HEK293T (cell line): ENCODE results near the gene ITPA.
A peak's percentile ranks its signal among the peaks of the same experiment; 100 is the strongest.

Experiments
- ARNT ChIP-seq: fragments of 450-650 bp; IDR thresholded peaks from 2 replicates; pipeline ENCODE4 v1.6.1; 2017; ENCODE audit warnings: mild to moderate bottlenecking
- BHLHE40 ChIP-seq: fragments of 450-650 bp; IDR thresholded peaks from 2 replicates; pipeline ENCODE4 v1.6.1; 2016; ENCODE audit warnings: mild to moderate bottlenecking, moderate library complexity, borderline replicate concordance
- CTBP1 ChIP-seq: fragments of 450-650 bp; IDR thresholded peaks from 2 replicates; pipeline ENCODE4 v1.6.1; 2016; ENCODE audit warnings: borderline replicate concordance
- FOXK2 ChIP-seq: fragments of 450-650 bp; IDR thresholded peaks from 2 replicates; pipeline ENCODE4 v1.6.1; 2016; ENCODE audit warnings: mild to moderate bottlenecking
- FOXM1 ChIP-seq: fragments of 450-650 bp; IDR thresholded peaks from 2 replicates; pipeline ENCODE4 v1.6.1; 2017; ENCODE audit warnings: mild to moderate bottlenecking, borderline replicate concordance
- HDGF ChIP-seq: fragments of 450-650 bp; IDR thresholded peaks from 2 replicates; pipeline ENCODE4 v1.6.1; 2017; ENCODE audit warnings: antibody characterized with exemption, borderline replicate concordance
- L3MBTL2 ChIP-seq: fragments of 450-650 bp; conservative IDR thresholded peaks from 2 replicates; pipeline ENCODE4 v1.6.1; 2016; ENCODE audit warnings: mild to moderate bottlenecking
- LEF1 ChIP-seq: fragments of 450-650 bp; IDR thresholded peaks from 2 replicates; pipeline ENCODE4 v1.6.1; 2017; ENCODE audit warnings: mild to moderate bottlenecking, borderline replicate concordance
- NFRKB ChIP-seq: fragments of 450-650 bp; IDR thresholded peaks from 2 replicates; pipeline ENCODE4 v1.6.1; 2016; ENCODE audit warnings: mild to moderate bottlenecking, moderate library complexity
- SP1 ChIP-seq: fragments of 450-650 bp; IDR thresholded peaks from 2 replicates; pipeline ENCODE4 v1.6.1; 2017
- SUZ12 ChIP-seq: fragments of 450-650 bp; IDR thresholded peaks from 2 replicates; pipeline ENCODE4 v1.6.1; 2016; ENCODE audit warnings: mild to moderate bottlenecking
- TARDBP ChIP-seq: fragments of 450-650 bp; IDR thresholded peaks from 2 replicates; pipeline ENCODE4 v1.6.1; 2016
- ZNF384 ChIP-seq: fragments of 450-650 bp; IDR thresholded peaks from 2 replicates; pipeline ENCODE4 v1.6.1; 2016
- TF ChIP-seq, protein P1 (sequence below): fragments of 450-650 bp; IDR thresholded peaks from 2 replicates; pipeline ENCODE4 v1.6.1; 2016

DNA sequence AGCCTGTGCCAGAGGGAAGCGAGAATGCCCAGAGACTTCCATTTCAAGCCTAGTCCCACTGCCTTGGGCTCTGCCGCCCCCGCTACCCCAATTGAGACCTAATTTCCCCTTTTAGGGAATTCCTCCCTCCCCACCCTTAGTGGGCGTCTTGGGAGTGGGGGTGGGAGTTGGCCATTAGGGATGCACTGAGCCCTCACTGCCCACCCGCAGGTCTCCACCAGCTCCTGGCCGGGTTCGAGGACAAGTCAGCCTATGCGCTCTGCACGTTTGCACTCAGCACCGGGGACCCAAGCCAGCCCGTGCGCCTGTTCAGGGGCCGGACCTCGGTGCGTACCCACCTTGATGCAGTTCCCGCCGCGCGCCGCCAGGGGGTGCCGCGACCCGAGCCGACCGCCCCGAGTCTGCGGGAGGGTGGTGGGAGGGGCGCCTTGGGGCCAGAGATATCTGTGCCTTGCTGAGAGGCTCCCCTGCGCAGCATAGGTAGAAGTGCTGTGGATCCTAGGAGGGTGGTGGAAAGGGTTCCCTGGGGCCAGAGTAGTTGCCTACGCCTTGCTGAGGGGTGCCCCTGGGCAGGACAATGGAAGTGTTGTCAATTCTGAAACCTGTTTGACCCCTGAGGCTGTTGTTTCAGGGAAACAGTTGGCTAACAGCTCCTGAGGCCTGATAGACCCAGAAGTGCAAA, 9.2 kb downstream of the ITPA start:
- no peak for TF ChIP-seq BHLHE40
- TF ChIP-seq SP1, result no peak
- TF ChIP-seq CTBP1, result no peak
- TF ChIP-seq, protein P1, sequence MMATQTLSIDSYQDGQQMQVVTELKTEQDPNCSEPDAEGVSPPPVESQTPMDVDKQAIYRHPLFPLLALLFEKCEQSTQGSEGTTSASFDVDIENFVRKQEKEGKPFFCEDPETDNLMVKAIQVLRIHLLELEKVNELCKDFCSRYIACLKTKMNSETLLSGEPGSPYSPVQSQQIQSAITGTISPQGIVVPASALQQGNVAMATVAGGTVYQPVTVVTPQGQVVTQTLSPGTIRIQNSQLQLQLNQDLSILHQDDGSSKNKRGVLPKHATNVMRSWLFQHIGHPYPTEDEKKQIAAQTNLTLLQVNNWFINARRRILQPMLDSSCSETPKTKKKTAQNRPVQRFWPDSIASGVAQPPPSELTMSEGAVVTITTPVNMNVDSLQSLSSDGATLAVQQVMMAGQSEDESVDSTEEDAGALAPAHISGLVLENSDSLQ, result no peak
- no peak for TF ChIP-seq LEF1
- no peak for TF ChIP-seq L3MBTL2
- no peak for TF ChIP-seq ZNF384
- no peak for TF ChIP-seq FOXM1
- no peak for TF ChIP-seq TARDBP
- no peak for TF ChIP-seq SUZ12
- TF ChIP-seq NFRKB, result no peak
- TF ChIP-seq HDGF, result 0 out of 2 replicates have a peak, but pooled peaks have one; percentile 76
- TF ChIP-seq FOXK2, result no peak
- TF ChIP-seq ARNT, result no peak; the same call in 1 of the 2 replicates
